OCI-LY3 (cell line): ENCODE data around the gene C11orf42.
"Not testable (repeated sequence)": the region's sequence is repeated elsewhere in the genome, so short reads cannot be mapped to it uniquely, and the experiment has no call there.

Experiments
- H2AFZ ChIP-seq: fragments of 200-600, 300-600 bp; shearing (Covaris generic); 2 replicates; pipeline ENCODE4 v1.6.0; 2014; ENCODE audit warnings: antibody characterized with exemption, low read depth, low read length
- H3K27ac ChIP-seq: fragments of 200-600, 300-600 bp; sonication (generic); 2 replicates; pipeline ENCODE4 v1.5.1; 2014; ENCODE audit warnings: mild to moderate bottlenecking, low read length, moderate library complexity, mixed read lengths
- H3K27me3 ChIP-seq: fragments of 200-600, 300-600 bp; sonication (generic); 2 replicates; pipeline ENCODE4 v1.6.1; 2014; ENCODE audit warnings: low read depth, low read length, mixed read lengths
- H3K36me3 ChIP-seq: fragments of 200-600, 300-600 bp; sonication (generic); replicated peaks from 2 replicates; pipeline ENCODE3; 2014; ENCODE audit warnings: low read depth, low read length, mixed read lengths
- H3K4me1 ChIP-seq: fragments of 300-600, 200-600 bp; sonication (generic); 2 replicates; pipeline ENCODE4 v1.6.1; 2014; ENCODE audit warnings: low read length, mixed read lengths
- H3K4me2 ChIP-seq: fragments of 200-600, 300-600 bp; sonication (generic); 2 replicates; pipeline ENCODE4 v1.6.1; 2014; ENCODE audit warnings: low read length, mixed read lengths
- H3K4me3 ChIP-seq: fragments of 300-600, 200-600 bp; sonication (generic); 2 replicates; pipeline ENCODE4 v1.5.1; 2014; ENCODE audit warnings: antibody characterized with exemption, mild to moderate bottlenecking, low read length, moderate library complexity
- H3K79me2 ChIP-seq: fragments of 300-600, 200-600 bp; shearing (Covaris generic); 2 replicates; pipeline ENCODE4 v1.6.1; 2014; ENCODE audit warnings: mild to moderate bottlenecking, low read length, mixed read lengths
- H3K9ac ChIP-seq: fragments of 300-600, 200-600 bp; shearing (Covaris generic); 2 replicates; pipeline ENCODE4 v1.6.0; 2014; ENCODE audit warnings: mild to moderate bottlenecking, low read length, moderate library complexity
- H3K9me3 ChIP-seq: fragments of 200-600, 300-600 bp; shearing (Covaris generic); 2 replicates; pipeline ENCODE4 v1.6.1; 2014; ENCODE audit warnings: low read length, mixed read lengths; ENCODE audit not compliant: insufficient read depth
- H4K20me1 ChIP-seq: fragments of 200-600, 300-600 bp; sonication (generic); 2 replicates; pipeline ENCODE4 v1.6.1; 2016; ENCODE audit warnings: low read length, mixed read lengths; ENCODE audit not compliant: insufficient read depth
- CTCF ChIP-seq: fragments of 200-600, 300-600 bp; sonication (generic); IDR thresholded peaks from 2 replicates; pipeline ENCODE4 v1.5.1; 2014; ENCODE audit warnings: antibody characterized with exemption, low read length, low read depth
- EZH2phosphoT487 ChIP-seq: fragments of 200-600 bp; shearing (Covaris generic); IDR thresholded peaks from 2 replicates; pipeline ENCODE4 v1.6.1; 2018; ENCODE audit warnings: antibody characterized with exemption, mixed run types, low read depth

The C11orf42 gene

GRCh38 chr11:6245536-6245935, 40.2 kb downstream of the C11orf42 start:
- Histone ChIP-seq H3K9ac (no peak overlapping the region), H3K36me3 (no peaks in the 10 kb centered on the region), H3K27me3 (0 out of 2 replicates have a peak, but pooled peaks cover 3% of the 10 kb centered on the region), H3K4me3 (no peak overlapping the region), H3K4me2 (no peak overlapping the region), H3K4me1 (no peaks in the 10 kb centered on the region), H3K9me3 (no peaks in the 10 kb centered on the region), H3K79me2 (no peaks in the 10 kb centered on the region), H3K27ac (no peak overlapping the region), H2AFZ (no peak overlapping the region), H4K20me1 (no peaks in the 10 kb centered on the region)
- no peak for TF ChIP-seq CTCF
- TF ChIP-seq EZH2phosphoT487 = no peak

GRCh38 chr11:6248248-6248647, 42.9 kb downstream of the C11orf42 start:
- no peaks in the 10 kb centered on the region for H3K4me1 ChIP-seq
- H3K9me3 ChIP-seq = no peaks in the 10 kb centered on the region
- 0 out of 2 replicates have a peak, but pooled peaks cover 3% of the 10 kb centered on the region for H3K27me3 ChIP-seq
- no peak for TF ChIP-seq CTCF
- no peak for TF ChIP-seq EZH2phosphoT487
- no peaks in the 10 kb centered on the region for H4K20me1 ChIP-seq
- H3K4me3 ChIP-seq = no peak overlapping the region
- no peak overlapping the region for H3K9ac ChIP-seq
- no peak overlapping the region for H3K27ac ChIP-seq
- no peak overlapping the region for H2AFZ ChIP-seq
- no peaks in the 10 kb centered on the region for H3K36me3 ChIP-seq
- H3K4me2 ChIP-seq = no peak overlapping the region
- no peaks in the 10 kb centered on the region for H3K79me2 ChIP-seq

GRCh38 chr11:6248897-6249296, 43.5 kb downstream of the C11orf42 start:
- H3K79me2 ChIP-seq, H2AFZ ChIP-seq, H3K4me1 ChIP-seq, H3K27ac ChIP-seq, H3K9me3 ChIP-seq, H3K36me3 ChIP-seq, H3K27me3 ChIP-seq, H3K9ac ChIP-seq, H4K20me1 ChIP-seq, H3K4me3 ChIP-seq, H3K4me2 ChIP-seq: not testable (repeated sequence)

GRCh38 chr11:6249770-6250555, 44.6 kb downstream of the C11orf42 start:
- no peak overlapping the region for H3K27ac ChIP-seq
- no peak overlapping the region for H2AFZ ChIP-seq
- H4K20me1 ChIP-seq = no peaks in the 10 kb centered on the region
- H3K4me1 ChIP-seq = no peaks in the 10 kb centered on the region
- H3K27me3 ChIP-seq = no peaks in the 10 kb centered on the region
- H3K79me2 ChIP-seq = no peaks in the 10 kb centered on the region
- H3K9me3 ChIP-seq = no peaks in the 10 kb centered on the region
- no peaks in the 10 kb centered on the region for H3K36me3 ChIP-seq
- no peak for TF ChIP-seq CTCF
- no peak for TF ChIP-seq EZH2phosphoT487
- no peak overlapping the region for H3K9ac ChIP-seq
- no peak overlapping the region for H3K4me3 ChIP-seq
- no peak overlapping the region for H3K4me2 ChIP-seq
